ENCODE results near the gene SSC5D.

- TF ChIP-seq EZH2phosphoT487 (IDR thresholded peaks at IDR 0.05; ENCODE audit: insufficient read depth, low read depth) (no peak), EZH2 (IDR thresholded peaks at IDR 0.05; ENCODE audit: insufficient read depth, poor library complexity, severe bottlenecking) (no peak)
These were observed 57.8 kb downstream of the SSC5D start for GRCh38 chr19:55546011-55546410.

Measured in GM23248 (cell line).